Measurements from ENCODE around the gene CLMN.
"Not testable (repeated sequence)": the region's sequence is repeated elsewhere in the genome, so short reads cannot be mapped to it uniquely, and the experiment has no call there.

Gene CLMN

GRCh38 chr14:95138455-95138854, 181.3 kb downstream of the CLMN start:
- DNase-seq (ENCODE audit: low read depth in 2 of 2): not testable (repeated sequence)

- no peak for DNase-seq (ENCODE audit: low read depth in 2 of 2)
Observed at GRCh38 chr14:95137804-95138167, 181.9 kb downstream of the CLMN start.

- no peak for DNase-seq (ENCODE audit: low read depth in 2 of 2)
Observed at GRCh38 chr14:95137164-95137803, 182.4 kb downstream of the CLMN start.

DNA sequence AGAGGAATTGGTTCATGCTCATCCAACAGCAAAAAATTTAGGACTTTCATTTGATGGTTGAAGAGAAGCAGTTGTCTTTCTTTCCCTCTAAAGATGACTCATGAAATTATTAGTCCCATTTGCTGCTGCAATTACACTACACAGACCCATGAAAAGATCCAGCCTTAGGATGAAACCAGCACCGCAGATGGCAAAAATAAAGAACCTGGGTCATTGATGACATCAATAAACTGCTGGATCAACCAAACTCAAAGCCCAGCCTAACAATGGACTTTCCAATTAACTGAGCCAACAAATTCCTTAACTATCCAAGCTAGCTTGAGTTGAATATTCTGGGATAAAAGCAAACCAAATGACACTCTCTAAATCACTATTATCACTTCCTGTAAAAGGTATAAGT, 183.1 kb downstream of the CLMN start:
- DNase-seq (ENCODE audit: low read depth in 2 of 2): no peak

- DNase-seq (ENCODE audit: low read depth in 2 of 2): no peak
Observed at GRCh38 chr14:95134304-95134933, 185.3 kb downstream of the CLMN start.

DNA sequence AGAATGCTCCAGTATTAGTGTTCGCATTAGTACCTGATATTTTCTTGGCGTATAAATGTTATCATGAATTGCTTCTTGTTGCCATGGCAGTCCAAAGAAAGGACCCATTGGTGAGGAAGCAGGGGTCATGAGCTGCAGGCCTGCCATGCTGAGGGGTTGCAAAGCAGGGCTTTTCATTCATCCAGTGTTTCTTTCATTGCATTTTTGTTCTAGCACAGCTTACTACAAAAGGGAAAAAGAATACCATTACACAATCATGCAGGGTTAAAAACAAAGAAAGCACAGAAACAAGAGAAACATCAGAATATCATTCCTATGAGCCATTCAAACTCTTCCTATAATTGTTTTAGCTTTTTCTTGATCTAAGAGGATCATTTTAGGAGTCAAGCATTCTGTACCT, 186.4 kb downstream of the CLMN start:
- DNase-seq (ENCODE audit: low read depth in 2 of 2): no peak

GRCh38 chr14:95132760-95133159, 186.9 kb downstream of the CLMN start:
- DNase-seq (ENCODE audit: low read depth in 2 of 2): no peak
